ENCODE data around the gene PLCG1.

PLCG1 gene

DNA sequence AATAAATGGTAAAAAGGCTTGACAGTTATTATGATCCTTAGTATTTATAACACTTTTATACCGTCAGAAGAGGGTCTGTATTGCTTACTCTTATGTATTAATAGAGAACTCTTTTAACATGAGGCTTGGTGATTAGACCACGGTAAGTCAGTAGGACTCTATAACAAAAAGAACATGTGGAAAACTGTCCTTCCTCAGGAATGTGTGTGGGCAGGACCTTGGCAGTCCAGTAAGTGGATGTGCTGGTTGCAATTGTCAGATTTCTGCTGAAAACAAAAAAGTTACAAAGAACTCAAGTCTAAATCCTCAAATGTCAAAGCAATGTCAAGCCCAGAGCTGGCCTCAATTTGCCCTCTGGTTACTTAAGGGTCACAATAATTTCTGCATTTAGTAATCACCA lies 81.1 kb downstream of the PLCG1 start:
- no peak overlapping the region for H3K9ac ChIP-seq (ENCODE audit: low read length)
- H3K14ac ChIP-seq (ENCODE audit: low read length in 2 of 2), result no peak overlapping the region
- H3K23ac ChIP-seq (ENCODE audit: low read length in 2 of 2), result no peak overlapping the region
- no peaks in the 10 kb centered on the region for H3K27me3 ChIP-seq (ENCODE audit: control insufficient read depth in 1 of 2, insufficient read depth in 1 of 2, low read length in 2 of 2)
- no peak for DNase-seq
- no peak overlapping the region for H2AK5ac ChIP-seq (ENCODE audit: low read length, severe bottlenecking)
- no peak overlapping the region for H2BK120ac ChIP-seq (ENCODE audit: low read depth, low read length)
- no peak overlapping the region for H2BK15ac ChIP-seq (ENCODE audit: low read depth, poor library complexity, severe bottlenecking)
- no peak overlapping the region for H3K4ac ChIP-seq (ENCODE audit: low read depth in 1 of 2, low read length in 2 of 2)
- no peaks in the 10 kb centered on the region for H3K9me3 ChIP-seq (ENCODE audit: control insufficient read depth, low read length)
- no peak overlapping the region for H4K91ac ChIP-seq (ENCODE audit: low read length)
- H3K27ac ChIP-seq (ENCODE audit: low read length, poor library complexity, severe bottlenecking), result no peak overlapping the region
- WGBS, result 93% methylated on average over 1 of the region's 2 CpGs
- H3K79me1 ChIP-seq (replicated peaks; ENCODE audit: low read length, poor library complexity, severe bottlenecking), result peaks cover 14% of the 10 kb centered on the region
- no peak overlapping the region for H3K4me3 ChIP-seq (ENCODE audit: insufficient read depth in 1 of 2, low read depth in 1 of 2, low read length in 2 of 2)
- no peak overlapping the region for H2BK5ac ChIP-seq (ENCODE audit: low read depth, low read length, poor library complexity, severe bottlenecking)
- no peak overlapping the region for H2BK12ac ChIP-seq (ENCODE audit: low read length in 2 of 2)
- peaks cover 4 to 12% of the 10 kb centered on the region in 2 experiments for H3K36me3 ChIP-seq (ENCODE audit: control insufficient read depth in 1 of 2, insufficient read depth in 2 of 2, low read depth in 1 of 2, low read length in 2 of 2)
- H3K4me2 ChIP-seq (ENCODE audit: low read length, poor library complexity, severe bottlenecking), result no peak overlapping the region
- peaks cover under 1% of the 10 kb centered on the region for H3K4me1 ChIP-seq (ENCODE audit: control insufficient read depth, insufficient read depth, low read depth, low read length)
- H3K18ac ChIP-seq (ENCODE audit: low read depth in 1 of 2, low read length in 2 of 2), result no peak overlapping the region
- H4K8ac ChIP-seq (ENCODE audit: low read length), result no peak overlapping the region
- H2AFZ ChIP-seq (ENCODE audit: low read depth, low read length), result no peak overlapping the region

DNA sequence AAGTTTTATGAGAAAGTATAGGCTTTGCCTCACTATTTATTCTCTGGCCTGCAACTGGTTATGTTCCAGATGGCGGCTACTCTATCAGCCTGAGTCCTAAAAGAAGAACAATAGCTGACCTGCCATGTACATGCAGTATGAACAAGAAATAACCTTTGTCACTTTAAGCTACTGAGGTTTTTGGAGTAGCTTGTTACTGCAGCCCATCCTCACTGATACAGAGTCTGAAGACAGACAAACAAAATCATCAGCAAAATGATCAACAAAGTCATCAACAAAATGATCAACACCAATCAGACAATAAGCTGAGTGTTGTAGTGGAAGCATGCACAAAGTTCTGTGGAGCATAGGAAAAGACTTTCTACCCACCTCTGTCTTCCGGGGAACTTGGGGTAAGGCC lies 82.5 kb downstream of the PLCG1 start:
- no peak overlapping the region for H3K14ac ChIP-seq (ENCODE audit: low read length in 2 of 2)
- no peak overlapping the region for H3K4me3 ChIP-seq (ENCODE audit: insufficient read depth in 1 of 2, low read depth in 1 of 2, low read length in 2 of 2)
- no peak overlapping the region for H2BK120ac ChIP-seq (ENCODE audit: low read depth, low read length)
- no peak overlapping the region for H3K9ac ChIP-seq (ENCODE audit: low read length)
- no peak overlapping the region for H3K18ac ChIP-seq (ENCODE audit: low read depth in 1 of 2, low read length in 2 of 2)
- peaks cover 10% of the 10 kb centered on the region for H3K79me1 ChIP-seq (replicated peaks; ENCODE audit: low read length, poor library complexity, severe bottlenecking)
- no peaks in the 10 kb centered on the region for H3K9me3 ChIP-seq (ENCODE audit: control insufficient read depth, low read length)
- no peaks in the 10 kb centered on the region for H3K4me1 ChIP-seq (ENCODE audit: control insufficient read depth, insufficient read depth, low read depth, low read length)
- no peak overlapping the region for H3K23ac ChIP-seq (ENCODE audit: low read length in 2 of 2)
- H4K8ac ChIP-seq (ENCODE audit: low read length), result no peak overlapping the region
- H3K4ac ChIP-seq (ENCODE audit: low read depth in 1 of 2, low read length in 2 of 2), result no peak overlapping the region
- H2AFZ ChIP-seq (ENCODE audit: low read depth, low read length), result no peak overlapping the region
- no peak overlapping the region for H2BK15ac ChIP-seq (ENCODE audit: low read depth, poor library complexity, severe bottlenecking)
- no peak overlapping the region for H3K4me2 ChIP-seq (ENCODE audit: low read length, poor library complexity, severe bottlenecking)
- no peak overlapping the region for H3K27ac ChIP-seq (ENCODE audit: low read length, poor library complexity, severe bottlenecking)
- no peak overlapping the region for H2BK5ac ChIP-seq (ENCODE audit: low read depth, low read length, poor library complexity, severe bottlenecking)
- H2AK5ac ChIP-seq (ENCODE audit: low read length, severe bottlenecking), result no peak overlapping the region
- DNase-seq, result no peak
- H4K91ac ChIP-seq (ENCODE audit: low read length), result no peak overlapping the region
- no peaks in the 10 kb centered on the region for H3K27me3 ChIP-seq (ENCODE audit: control insufficient read depth in 1 of 2, insufficient read depth in 1 of 2, low read length in 2 of 2)
- WGBS, result 98% methylated on average over 2 of the region's 2 CpGs
- peaks cover 4 to 12% of the 10 kb centered on the region in 2 experiments for H3K36me3 ChIP-seq (ENCODE audit: control insufficient read depth in 1 of 2, insufficient read depth in 2 of 2, low read depth in 1 of 2, low read length in 2 of 2)
- no peak overlapping the region for H2BK12ac ChIP-seq (ENCODE audit: low read length in 2 of 2)

DNA sequence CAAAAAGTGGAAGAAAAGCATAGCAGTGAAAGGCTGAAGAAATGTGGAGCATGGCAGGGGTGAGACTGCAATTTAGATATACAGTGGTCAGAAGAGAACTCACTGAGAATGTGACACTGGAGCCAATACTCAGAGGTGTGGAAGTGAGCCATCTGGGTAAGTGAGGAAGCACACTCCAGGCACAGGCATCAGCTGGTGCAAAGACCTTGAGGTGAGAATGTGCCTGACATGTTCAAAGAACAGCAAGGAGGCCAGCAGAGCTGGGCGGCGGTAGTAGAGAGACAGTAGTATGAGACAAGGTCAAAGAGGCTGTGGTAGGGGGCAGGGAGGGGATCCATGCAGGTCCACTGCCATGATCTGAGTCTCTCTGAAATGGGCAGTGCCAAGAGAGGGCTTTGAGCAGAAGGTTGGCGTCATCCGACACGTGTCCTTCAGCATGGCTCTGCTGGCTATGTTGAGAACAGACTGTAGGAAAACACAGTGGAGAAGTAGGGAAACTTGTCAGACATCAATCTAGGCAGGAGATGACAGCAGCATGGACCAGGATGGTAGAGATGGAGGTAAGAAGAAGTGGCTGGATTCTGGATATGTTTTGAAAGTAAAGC lies 84.4 kb downstream of the PLCG1 start:
- no peak for DNase-seq
- H4K8ac ChIP-seq (ENCODE audit: low read length), result no peak overlapping the region
- peaks cover 12% of the 10 kb centered on the region for H3K79me1 ChIP-seq (replicated peaks; ENCODE audit: low read length, poor library complexity, severe bottlenecking)
- H3K4me2 ChIP-seq (ENCODE audit: low read length, poor library complexity, severe bottlenecking), result no peak overlapping the region
- H2BK120ac ChIP-seq (ENCODE audit: low read depth, low read length), result no peak overlapping the region
- H3K36me3 ChIP-seq (ENCODE audit: control insufficient read depth in 1 of 2, insufficient read depth in 2 of 2, low read depth in 1 of 2, low read length in 2 of 2), result peaks cover 4 to 16% of the 10 kb centered on the region in 2 experiments
- no peak overlapping the region for H2BK15ac ChIP-seq (ENCODE audit: low read depth, poor library complexity, severe bottlenecking)
- no peak overlapping the region for H3K4me3 ChIP-seq (ENCODE audit: insufficient read depth in 1 of 2, low read depth in 1 of 2, low read length in 2 of 2)
- H3K14ac ChIP-seq (ENCODE audit: low read length in 2 of 2), result peak overlapping the region in 1 of 2 experiments; percentile 53
- H2AFZ ChIP-seq (ENCODE audit: low read depth, low read length), result no peak overlapping the region
- H3K9me3 ChIP-seq (ENCODE audit: control insufficient read depth, low read length), result no peaks in the 10 kb centered on the region
- H3K27me3 ChIP-seq (ENCODE audit: control insufficient read depth in 1 of 2, insufficient read depth in 1 of 2, low read length in 2 of 2), result no peaks in the 10 kb centered on the region
- H3K27ac ChIP-seq (ENCODE audit: low read length, poor library complexity, severe bottlenecking), result no peak overlapping the region
- H3K4me1 ChIP-seq (ENCODE audit: control insufficient read depth, insufficient read depth, low read depth, low read length), result no peaks in the 10 kb centered on the region
- H3K9ac ChIP-seq (ENCODE audit: low read length), result no peak overlapping the region
- no peak overlapping the region for H3K4ac ChIP-seq (ENCODE audit: low read depth in 1 of 2, low read length in 2 of 2)
- no peak overlapping the region for H2BK12ac ChIP-seq (ENCODE audit: low read length in 2 of 2)
- no peak overlapping the region for H4K91ac ChIP-seq (ENCODE audit: low read length)
- no peak overlapping the region for H3K18ac ChIP-seq (ENCODE audit: low read depth in 1 of 2, low read length in 2 of 2)
- H2AK5ac ChIP-seq (ENCODE audit: low read length, severe bottlenecking), result no peak overlapping the region
- H2BK5ac ChIP-seq (ENCODE audit: low read depth, low read length, poor library complexity, severe bottlenecking), result no peak overlapping the region
- 91% methylated on average over 5 of the region's 5 CpGs for WGBS
- no peak overlapping the region for H3K23ac ChIP-seq (ENCODE audit: low read length in 2 of 2)

DNA sequence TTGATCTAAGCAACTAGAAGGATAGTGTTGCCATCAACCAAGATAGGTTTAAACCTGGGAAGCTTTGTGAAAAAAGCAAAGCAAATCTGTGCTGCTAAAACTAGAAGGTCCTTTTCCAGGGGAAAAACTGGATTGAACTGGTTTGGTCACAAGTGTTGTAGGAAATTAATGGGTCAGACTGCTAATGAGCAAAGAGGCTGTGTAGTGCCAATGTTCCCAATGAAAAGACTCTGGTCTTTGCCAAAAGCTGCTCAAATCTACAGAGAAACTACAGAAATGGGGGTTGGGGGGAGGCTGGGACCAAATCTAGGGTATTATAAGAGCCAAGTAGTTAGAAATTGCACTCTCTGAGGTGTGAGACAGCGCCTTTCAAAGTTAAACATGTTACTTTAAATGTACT lies 85.0 kb downstream of the PLCG1 start:
- H2AFZ ChIP-seq (ENCODE audit: low read depth, low read length), result no peak overlapping the region
- no peak overlapping the region for H3K23ac ChIP-seq (ENCODE audit: low read length in 2 of 2)
- H4K91ac ChIP-seq (ENCODE audit: low read length), result no peak overlapping the region
- H3K14ac ChIP-seq (ENCODE audit: low read length in 2 of 2), result no peak overlapping the region
- no peak overlapping the region for H2BK5ac ChIP-seq (ENCODE audit: low read depth, low read length, poor library complexity, severe bottlenecking)
- no peak overlapping the region for H4K8ac ChIP-seq (ENCODE audit: low read length)
- no peak overlapping the region for H3K4me3 ChIP-seq (ENCODE audit: insufficient read depth in 1 of 2, low read depth in 1 of 2, low read length in 2 of 2)
- H2BK12ac ChIP-seq (ENCODE audit: low read length in 2 of 2), result no peak overlapping the region
- H3K18ac ChIP-seq (ENCODE audit: low read depth in 1 of 2, low read length in 2 of 2), result no peak overlapping the region
- no peak for DNase-seq
- H3K79me1 ChIP-seq (replicated peaks; ENCODE audit: low read length, poor library complexity, severe bottlenecking), result peaks cover 14% of the 10 kb centered on the region
- no peak overlapping the region for H3K27ac ChIP-seq (ENCODE audit: low read length, poor library complexity, severe bottlenecking)
- WGBS, result no CpG with 5 or more reads among the region's 1 CpG
- H3K9me3 ChIP-seq (ENCODE audit: control insufficient read depth, low read length), result no peaks in the 10 kb centered on the region
- H3K27me3 ChIP-seq (ENCODE audit: control insufficient read depth in 1 of 2, insufficient read depth in 1 of 2, low read length in 2 of 2), result no peaks in the 10 kb centered on the region
- no peak overlapping the region for H3K4me2 ChIP-seq (ENCODE audit: low read length, poor library complexity, severe bottlenecking)
- H2BK15ac ChIP-seq (ENCODE audit: low read depth, poor library complexity, severe bottlenecking), result no peak overlapping the region
- H3K9ac ChIP-seq (ENCODE audit: low read length), result peak overlapping the region; percentile 69
- H3K4me1 ChIP-seq (ENCODE audit: control insufficient read depth, insufficient read depth, low read depth, low read length), result no peaks in the 10 kb centered on the region
- H2AK5ac ChIP-seq (ENCODE audit: low read length, severe bottlenecking), result no peak overlapping the region
- no peak overlapping the region for H2BK120ac ChIP-seq (ENCODE audit: low read depth, low read length)
- peaks cover 4 to 16% of the 10 kb centered on the region in 2 experiments for H3K36me3 ChIP-seq (ENCODE audit: control insufficient read depth in 1 of 2, insufficient read depth in 2 of 2, low read depth in 1 of 2, low read length in 2 of 2)
- no peak overlapping the region for H3K4ac ChIP-seq (ENCODE audit: low read depth in 1 of 2, low read length in 2 of 2)
